ENCODE data around the gene NID1. TPM values are rescaled to one million over a fixed set of nuclear protein-coding genes. Genes with fewer than 3 reads are reported as not detected.

NID1 gene
- total RNA-seq, 1 experiment from 2014 or later, result 48.5 TPM

DNA sequence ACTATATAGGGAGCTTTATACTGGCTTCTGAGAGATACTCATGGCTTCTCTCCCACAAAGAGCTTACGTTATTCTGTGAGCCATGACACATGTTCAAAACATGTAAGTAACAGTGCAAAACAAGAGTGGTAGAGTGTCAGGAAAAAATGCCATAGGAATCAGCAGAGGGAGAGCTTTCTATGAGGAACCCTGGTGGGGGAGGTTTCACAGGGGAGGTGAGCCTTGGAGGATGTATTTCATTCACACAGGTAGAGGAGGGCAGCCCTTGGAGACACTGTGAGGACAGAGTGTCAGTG lies 125.5 kb downstream of the NID1 start:
- ChIA-PET POLR2A (interaction anchor here (0.6 kb wide), 1 partner anchor 76 kb away, joined by 3 read pairs; no protein-coding TSS in a partner anchor), CTCF (interaction anchor here (1.3 kb wide), 1 partner anchor 32 kb away, joined by 3 read pairs; no protein-coding TSS in a partner anchor)
- no peak for DNase-seq
- Mint-ChIP-seq H3K27ac (ENCODE audit: unreplicated experiment) (no peak overlapping the region), H3K4me1 (ENCODE audit: low read depth, unreplicated experiment) (no peaks in the 10 kb centered on the region), H3K4me3 (ENCODE audit: unreplicated experiment) (no peak overlapping the region), H3K36me3 (ENCODE audit: insufficient read depth, unreplicated experiment) (no peaks in the 10 kb centered on the region), H3K9me3 (ENCODE audit: unreplicated experiment) (no peaks in the 10 kb centered on the region), H3K27me3 (ENCODE audit: insufficient read depth, unreplicated experiment) (no peaks in the 10 kb centered on the region)
- Histone ChIP-seq H3K36me3 (ENCODE audit: control insufficient read depth, insufficient read depth, low read length) (no peaks in the 10 kb centered on the region; the same call in 1 of the 2 replicates), H3K9me3 (no peaks in the 10 kb centered on the region), H3K4me1 (no peaks in the 10 kb centered on the region), H3K27me3 (replicated peaks; ENCODE audit: control insufficient read depth, insufficient read depth, low read length) (no peaks in the 10 kb centered on the region), H3K4me3 (ENCODE audit: low read depth, low read length) (no peak overlapping the region)
- TF ChIP-seq CTCF (IDR thresholded peaks at IDR 0.05; ENCODE audit: insufficient read depth in 1 of 2, low read depth in 1 of 2, low read length in 1 of 2, severe bottlenecking in 1 of 2, unreplicated experiment in 1 of 2), result no peak
- intact Hi-C loops (cut with micrococcal nuclease; ENCODE audit: unreplicated experiment), result no loop called here
- no TSS peak for BruUV-seq (replicated peaks)

GRCh38 chr1:235938709-235939479 lies 126.0 kb downstream of the NID1 start:
- CTCF ChIA-PET, result interaction anchor here (1.3 kb wide), 1 partner anchor 33 kb away, joined by 3 read pairs; no protein-coding TSS in a partner anchor
- H3K27ac Mint-ChIP-seq (ENCODE audit: unreplicated experiment), result no peak overlapping the region
- no TSS peak for BruUV-seq (replicated peaks)
- H3K4me3 ChIP-seq (ENCODE audit: low read depth, low read length), result no peak overlapping the region
- no peaks in the 10 kb centered on the region for H3K36me3 Mint-ChIP-seq (ENCODE audit: insufficient read depth, unreplicated experiment)
- no peaks in the 10 kb centered on the region for H3K9me3 Mint-ChIP-seq (ENCODE audit: unreplicated experiment)
- no peak for TF ChIP-seq CTCF (IDR thresholded peaks at IDR 0.05; ENCODE audit: insufficient read depth in 1 of 2, low read depth in 1 of 2, low read length in 1 of 2, severe bottlenecking in 1 of 2, unreplicated experiment in 1 of 2)
- H3K27me3 Mint-ChIP-seq (ENCODE audit: insufficient read depth, unreplicated experiment), result no peaks in the 10 kb centered on the region
- no peaks in the 10 kb centered on the region for H3K9me3 ChIP-seq
- H3K4me1 Mint-ChIP-seq (ENCODE audit: low read depth, unreplicated experiment), result peaks cover 2% of the 10 kb centered on the region
- H3K36me3 ChIP-seq (ENCODE audit: control insufficient read depth, insufficient read depth, low read length), result no peaks in the 10 kb centered on the region; the same call in 1 of the 2 replicates
- intact Hi-C loops (cut with micrococcal nuclease; ENCODE audit: unreplicated experiment), result no loop called here
- H3K4me1 ChIP-seq, result no peaks in the 10 kb centered on the region
- H3K4me3 Mint-ChIP-seq (ENCODE audit: unreplicated experiment), result no peak overlapping the region
- no peaks in the 10 kb centered on the region for H3K27me3 ChIP-seq (replicated peaks; ENCODE audit: control insufficient read depth, insufficient read depth, low read length)
- DNase-seq, result no peak
- POLR2A ChIA-PET, result no interaction called here

GRCh38 chr1:235937123-235937522 lies 127.8 kb downstream of the NID1 start:
- Histone ChIP-seq H3K27me3 (replicated peaks; ENCODE audit: control insufficient read depth, insufficient read depth, low read length) (no peaks in the 10 kb centered on the region), H3K4me3 (ENCODE audit: low read depth, low read length) (no peak overlapping the region), H3K36me3 (ENCODE audit: control insufficient read depth, insufficient read depth, low read length) (no peaks in the 10 kb centered on the region; the same call in 1 of the 2 replicates), H3K9me3 (no peaks in the 10 kb centered on the region), H3K4me1 (no peaks in the 10 kb centered on the region)
- no TSS peak for BruUV-seq (replicated peaks)
- Mint-ChIP-seq H3K36me3 (ENCODE audit: insufficient read depth, unreplicated experiment) (no peaks in the 10 kb centered on the region), H3K27ac (ENCODE audit: unreplicated experiment) (no peak overlapping the region), H3K9me3 (ENCODE audit: unreplicated experiment) (no peaks in the 10 kb centered on the region), H3K27me3 (ENCODE audit: insufficient read depth, unreplicated experiment) (no peaks in the 10 kb centered on the region), H3K4me3 (ENCODE audit: unreplicated experiment) (no peak overlapping the region), H3K4me1 (ENCODE audit: low read depth, unreplicated experiment) (peaks cover 7% of the 10 kb centered on the region)
- DNase-seq, result no peak
- CTCF ChIA-PET, result no interaction called here
- no peak for TF ChIP-seq CTCF (IDR thresholded peaks at IDR 0.05; ENCODE audit: insufficient read depth in 1 of 2, low read depth in 1 of 2, low read length in 1 of 2, severe bottlenecking in 1 of 2, unreplicated experiment in 1 of 2)
- POLR2A ChIA-PET, result no interaction called here
- intact Hi-C loops (cut with micrococcal nuclease; ENCODE audit: unreplicated experiment), result no loop called here

Data from Caco-2 (cell line).